AG09309 (cell line): ENCODE measurements around the gene PLCG2.

Experiments
- DNase-seq: peaks from one replicate; pipeline ENCODE4 v3.0.0-alpha.2; 2010; ENCODE audit warnings: low read depth
- H3K4me3 ChIP-seq: 2 replicates; pipeline ENCODE4 v1.5.1; 2011; ENCODE audit warnings: mild to moderate bottlenecking, low read depth, low read length, moderate library complexity; ENCODE audit not compliant: control insufficient read depth
- TF ChIP-seq, protein P1 (sequence below): IDR thresholded peaks from 2 replicates; pipeline ENCODE4 v1.5.1; 2011; ENCODE audit warnings: mild to moderate bottlenecking, low read depth, low read length, inconsistent platforms; ENCODE audit not compliant: insufficient read depth, control insufficient read depth; ENCODE audit errors: missing control alignments

The PLCG2 gene

DNA sequence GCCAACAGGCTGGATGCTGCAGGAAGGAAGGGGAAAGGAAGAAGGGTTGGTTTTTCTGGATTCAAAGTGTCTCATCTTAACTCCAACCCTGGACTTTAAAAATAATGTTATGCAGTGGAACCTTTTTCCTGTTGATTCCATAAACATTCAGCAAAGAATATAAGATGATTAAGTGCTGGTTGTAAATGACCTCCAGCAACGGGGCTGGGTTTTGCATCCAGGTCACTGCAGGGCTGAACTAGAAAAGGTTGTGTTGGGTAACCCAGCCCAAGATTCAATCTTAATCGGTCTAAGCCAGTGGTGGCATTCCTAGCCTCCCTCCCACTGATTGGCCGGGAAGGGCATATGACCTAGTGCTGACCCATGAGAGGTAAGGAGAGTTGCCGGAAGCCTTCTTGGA lies 34.2 kb upstream of the PLCG2 start:
- no peak overlapping the region for H3K4me3 ChIP-seq
- TF ChIP-seq, protein P1, sequence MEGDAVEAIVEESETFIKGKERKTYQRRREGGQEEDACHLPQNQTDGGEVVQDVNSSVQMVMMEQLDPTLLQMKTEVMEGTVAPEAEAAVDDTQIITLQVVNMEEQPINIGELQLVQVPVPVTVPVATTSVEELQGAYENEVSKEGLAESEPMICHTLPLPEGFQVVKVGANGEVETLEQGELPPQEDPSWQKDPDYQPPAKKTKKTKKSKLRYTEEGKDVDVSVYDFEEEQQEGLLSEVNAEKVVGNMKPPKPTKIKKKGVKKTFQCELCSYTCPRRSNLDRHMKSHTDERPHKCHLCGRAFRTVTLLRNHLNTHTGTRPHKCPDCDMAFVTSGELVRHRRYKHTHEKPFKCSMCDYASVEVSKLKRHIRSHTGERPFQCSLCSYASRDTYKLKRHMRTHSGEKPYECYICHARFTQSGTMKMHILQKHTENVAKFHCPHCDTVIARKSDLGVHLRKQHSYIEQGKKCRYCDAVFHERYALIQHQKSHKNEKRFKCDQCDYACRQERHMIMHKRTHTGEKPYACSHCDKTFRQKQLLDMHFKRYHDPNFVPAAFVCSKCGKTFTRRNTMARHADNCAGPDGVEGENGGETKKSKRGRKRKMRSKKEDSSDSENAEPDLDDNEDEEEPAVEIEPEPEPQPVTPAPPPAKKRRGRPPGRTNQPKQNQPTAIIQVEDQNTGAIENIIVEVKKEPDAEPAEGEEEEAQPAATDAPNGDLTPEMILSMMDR, result no peak
- DNase-seq, result no peak

DNA sequence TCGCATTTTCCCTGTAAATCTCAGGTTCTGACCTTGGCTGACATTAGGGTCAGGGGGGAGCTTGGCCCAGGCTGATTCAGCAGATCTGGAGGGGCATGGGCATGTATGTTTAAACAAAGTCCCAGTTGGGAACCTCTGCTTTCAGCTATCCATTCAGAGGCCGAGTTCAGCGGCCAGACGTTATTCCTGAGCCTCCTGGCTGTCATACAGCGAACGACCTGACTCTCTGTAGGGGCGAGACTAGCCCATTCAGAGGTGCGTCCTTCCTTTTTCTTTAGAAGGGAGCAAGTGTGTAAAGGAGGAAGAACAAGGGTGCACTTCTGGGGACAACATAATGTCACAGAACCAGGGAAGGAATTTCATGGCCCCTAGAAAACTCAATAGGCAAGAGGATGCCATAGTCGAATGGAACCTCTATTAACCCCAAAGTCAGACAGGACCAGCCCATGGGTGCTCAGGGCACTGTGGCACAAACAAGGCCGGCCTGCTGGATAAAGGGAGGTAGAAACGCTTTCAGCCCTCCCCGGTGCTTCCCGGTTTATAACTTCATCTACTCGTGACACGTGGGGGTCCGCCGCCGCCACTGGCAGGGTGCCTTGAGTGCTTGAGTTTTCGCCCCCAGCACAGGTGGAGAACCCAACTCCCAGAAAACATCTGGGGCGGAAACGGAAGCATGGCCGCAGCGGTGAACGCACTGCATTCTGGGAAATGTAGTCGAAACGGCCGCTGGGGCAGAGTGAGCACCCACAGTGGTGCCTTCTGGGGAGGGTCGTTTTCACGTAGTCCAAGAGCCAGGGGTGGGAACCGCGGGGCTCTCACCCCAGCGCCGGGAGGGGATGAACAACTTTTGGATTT lies 33.2 kb upstream of the PLCG2 start:
- TF ChIP-seq, protein P1, result no peak
- DNase-seq, result no peak
- H3K4me3 ChIP-seq, result peak overlapping the region; percentile 22

DNA sequence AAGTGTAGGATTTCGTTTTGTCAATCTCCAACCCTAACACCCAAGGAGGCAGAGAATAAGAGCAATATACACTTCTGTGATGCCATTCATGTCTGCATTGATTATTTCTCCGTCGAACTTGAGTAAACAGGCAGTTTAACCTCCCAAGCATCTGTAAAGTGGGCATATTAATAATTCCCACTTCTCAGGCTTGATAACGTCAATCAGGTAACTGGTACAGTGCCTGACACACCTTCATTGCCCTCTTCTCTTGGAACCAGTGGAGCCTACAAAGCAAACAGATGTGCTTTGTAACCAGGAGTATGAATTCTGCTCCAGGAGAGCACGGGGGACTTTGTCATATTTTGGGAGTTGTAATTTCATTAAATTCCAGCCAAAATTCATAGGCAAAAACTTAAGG lies 32.5 kb upstream of the PLCG2 start:
- TF ChIP-seq, protein P1, result no peak
- H3K4me3 ChIP-seq, result peak overlapping the region; percentile 22
- DNase-seq, result no peak

DNA sequence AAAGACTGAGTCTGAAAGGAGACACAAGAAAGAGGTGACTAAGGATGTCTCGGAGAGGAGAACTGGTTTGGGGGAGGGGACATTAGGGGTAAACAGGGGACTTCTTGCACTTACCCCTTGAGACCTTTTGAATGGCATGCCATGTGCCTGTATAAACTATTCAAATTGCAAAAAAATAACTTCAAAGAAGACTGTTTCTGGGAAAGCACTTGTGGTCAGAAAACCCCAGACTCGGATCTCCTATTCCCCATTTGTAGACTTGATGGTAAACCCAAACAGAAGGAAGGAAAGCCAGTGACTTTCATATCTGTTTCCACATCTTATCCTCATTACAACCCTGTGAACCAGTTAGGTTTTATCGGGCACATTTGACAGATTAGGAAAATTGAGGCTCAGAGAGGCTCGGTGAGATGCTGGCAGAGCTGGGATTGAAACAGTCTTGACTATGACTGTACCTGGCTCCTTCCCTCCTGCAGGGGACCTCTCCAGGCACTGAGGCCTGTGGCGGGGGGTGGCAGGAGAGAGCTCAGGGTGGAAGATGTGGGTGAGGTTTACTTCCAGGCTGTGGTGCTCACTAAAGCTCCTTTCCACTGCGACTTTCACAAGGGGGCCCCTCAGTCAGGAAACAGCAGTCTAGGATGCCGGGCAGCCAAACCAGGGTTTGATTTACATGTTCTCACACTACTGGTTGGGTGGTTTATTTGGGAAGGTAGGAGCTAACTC lies 30.5 kb upstream of the PLCG2 start:
- TF ChIP-seq, protein P1, result no peak
- no peak overlapping the region for H3K4me3 ChIP-seq
- DNase-seq, result no peak

DNA sequence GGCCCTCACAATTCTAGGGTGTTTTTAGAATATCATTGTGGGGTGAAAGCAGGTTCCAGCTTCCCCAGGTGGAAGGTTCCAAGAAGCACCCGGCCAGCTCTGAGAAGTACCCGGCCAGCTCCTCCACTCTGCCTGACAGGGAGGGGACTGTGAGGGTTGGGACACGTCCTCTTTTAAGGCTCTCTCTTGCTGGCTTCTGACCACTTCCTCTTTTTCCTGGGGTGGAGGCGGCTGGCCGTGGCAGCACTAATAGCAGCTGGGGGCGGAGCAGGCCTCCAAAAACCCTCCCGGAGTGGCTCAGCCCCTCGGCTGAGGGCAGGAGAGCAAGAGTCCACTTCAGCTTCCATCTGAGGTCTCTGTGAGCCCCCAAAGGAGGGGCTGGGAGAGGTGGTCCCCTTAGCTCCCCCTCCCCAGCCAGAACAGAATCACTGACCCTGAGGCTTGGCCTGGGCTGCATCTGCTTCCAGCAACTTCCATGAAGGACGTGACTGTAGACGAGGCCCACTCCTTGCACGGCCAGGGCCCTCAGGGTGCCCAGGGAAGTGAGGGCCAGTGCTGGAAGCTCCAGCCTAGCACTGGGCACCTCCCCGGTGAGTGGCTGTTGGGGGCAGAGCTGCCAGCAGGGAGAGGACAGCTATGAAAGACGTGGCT lies 26.7 kb upstream of the PLCG2 start:
- no peak for DNase-seq
- TF ChIP-seq, protein P1, result no peak
- H3K4me3 ChIP-seq, result no peak overlapping the region

DNA sequence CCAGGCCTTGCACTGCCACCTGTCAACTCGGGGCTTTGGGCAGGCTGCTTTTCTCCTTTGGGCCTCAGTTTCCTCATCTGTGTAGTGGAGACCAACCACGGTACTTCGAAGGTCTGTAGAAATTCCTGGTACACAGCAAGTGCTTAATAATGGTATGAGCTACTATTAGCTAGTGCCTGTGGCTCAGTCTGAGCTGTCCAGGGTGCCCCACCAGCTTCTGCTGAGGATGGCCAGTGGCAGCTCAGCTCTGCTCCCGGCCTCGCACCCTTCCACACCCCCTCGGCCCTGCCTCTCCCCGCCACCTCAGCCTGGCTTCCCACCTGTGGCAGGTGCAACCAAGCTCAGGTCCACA lies 26.2 kb upstream of the PLCG2 start:
- DNase-seq, result no peak
- H3K4me3 ChIP-seq, result no peak overlapping the region
- TF ChIP-seq, protein P1, result no peak
